CD4-positive, alpha-beta T cell (primary cell): ENCODE results near the gene TBCD. TPM values are rescaled to one million over a fixed set of nuclear protein-coding genes. Genes with fewer than 3 reads are reported as not detected.

ENCODE experiments used
- ATAC-seq: fragments of 200-7000 bp; cut with Tn5 transposase; one replicate; pipeline ENCODE4 v1.10.0; 2022; ENCODE audit warnings: mild to moderate bottlenecking; ENCODE audit not compliant: poor library complexity
- CTCF ChIA-PET: fragments of 350-600 bp; sonication (Branson Sonifier 250); formaldehyde crosslinking; loops from one replicate; lab custom pipeline; 2021; ENCODE audit warnings: antibody characterized with exemption, inconsistent platforms; lab: Charles Lee
- POLR2A ChIA-PET: fragments of 350-600 bp; sonication (Branson Sonifier 250); formaldehyde crosslinking; loops from one replicate; lab custom pipeline; 2021; ENCODE audit warnings: antibody characterized with exemption, inconsistent platforms; lab: Charles Lee
- DNase-seq, 14 experiments: peaks; one replicate each; pipeline ENCODE4 v3.0.0-alpha.2; 2013 to 2020; ENCODE audit warnings: mixed read lengths in 2 of 14
- H3K27ac ChIP-seq, 2 donors: one replicate each; pipeline versions ENCODE4 v1.5.1 to v1.7.0; 2013; ENCODE audit warnings: low read length in 2 of 2, low read depth in 1 of 2, mild to moderate bottlenecking in 1 of 2
- H3K27me3 ChIP-seq, 2 experiments: 1 replicate in 1 of 2; 2 replicates in 1 of 2; pipeline versions ENCODE4 v1.6.1 to v1.7.0; 2013; ENCODE audit warnings: low read length in 2 of 2, control low read depth in 1 of 2, mild to moderate bottlenecking in 1 of 2, moderate library complexity in 1 of 2; ENCODE audit not compliant: insufficient read depth in 2 of 2, control insufficient read depth in 1 of 2
- H3K36me3 ChIP-seq: one replicate; pipeline ENCODE4 v1.6.1; 2013; ENCODE audit warnings: low read length, control low read depth; ENCODE audit not compliant: insufficient read depth
- H3K4me1 ChIP-seq: one replicate; pipeline ENCODE4 v1.6.1; 2013; ENCODE audit warnings: low read length, control low read depth; ENCODE audit not compliant: insufficient read depth
- H3K4me3 ChIP-seq: one replicate; pipeline ENCODE4 v1.5.1; 2013; ENCODE audit warnings: mild to moderate bottlenecking, low read length, moderate library complexity
- H3K9me3 ChIP-seq, 2 experiments: 1 replicate in 1 of 2; 2 replicates in 1 of 2; pipeline versions ENCODE4 v1.6.1 to v1.7.0; 2013; ENCODE audit warnings: low read length in 2 of 2, mild to moderate bottlenecking in 2 of 2, control low read depth in 1 of 2, moderate library complexity in 1 of 2; ENCODE audit not compliant: control insufficient read depth in 1 of 2, insufficient read depth in 1 of 2
- H3K27ac Mint-ChIP-seq: one replicate; pipeline ENCODE4 v1.8.0; 2020; ENCODE audit warnings: mixed read lengths
- H3K27me3 Mint-ChIP-seq: one replicate; pipeline ENCODE4 v1.8.0; 2021; ENCODE audit warnings: mixed read lengths
- H3K36me3 Mint-ChIP-seq: one replicate; pipeline ENCODE4 v1.8.0; 2021; ENCODE audit warnings: low read depth, mixed read lengths
- H3K4me1 Mint-ChIP-seq: one replicate; pipeline ENCODE4 v1.8.0; 2021; ENCODE audit warnings: low read depth, mixed read lengths
- H3K4me3 Mint-ChIP-seq: one replicate; pipeline ENCODE4 v1.8.0; 2020; ENCODE audit warnings: mild to moderate bottlenecking, mixed read lengths
- H3K9me3 Mint-ChIP-seq: one replicate; pipeline ENCODE4 v1.8.0; 2020; ENCODE audit warnings: mixed read lengths
- intact Hi-C, 2 experiments: fragments of 100-400 bp; cut with DNase I in 1 of 2; cut with micrococcal nuclease in 1 of 2; formaldehyde crosslinking; loops; one replicate each; pipeline versions ENCODE4 v1.15.1 to v1.9.0; 2023 to 2025; cut with DNase I, micrococcal nuclease
- total RNA-seq, 174 experiments: library from RNA in 2 of 174; stranded (reverse) in 2 of 174; gene quantifications; one replicate each; pipeline ENCODE4 v1.2.3 and lab custom pipeline; 2021 to 2026
- TF ChIP-seq, protein P1 (sequence below): fragments of 200-600 bp; IDR thresholded peaks from one replicate; pipeline ENCODE4 v1.8.0; 2022; ENCODE audit warnings: antibody characterized with exemption, mild to moderate bottlenecking

TBCD gene
- total RNA-seq, 2 experiments from 2014 or later: 74.6 to 80.3 TPM

- no peak overlapping the region for H3K4me3 ChIP-seq
- ChIA-PET CTCF (no interaction called here), POLR2A (no interaction called here)
- peaks cover 13% of the 10 kb centered on the region for H3K36me3 Mint-ChIP-seq
- peaks cover 18% of the 10 kb centered on the region for H3K4me1 Mint-ChIP-seq
- intact Hi-C loops: no loop called here
- no peaks in the 10 kb centered on the region for H3K27me3 ChIP-seq
- TF ChIP-seq, protein P1, sequence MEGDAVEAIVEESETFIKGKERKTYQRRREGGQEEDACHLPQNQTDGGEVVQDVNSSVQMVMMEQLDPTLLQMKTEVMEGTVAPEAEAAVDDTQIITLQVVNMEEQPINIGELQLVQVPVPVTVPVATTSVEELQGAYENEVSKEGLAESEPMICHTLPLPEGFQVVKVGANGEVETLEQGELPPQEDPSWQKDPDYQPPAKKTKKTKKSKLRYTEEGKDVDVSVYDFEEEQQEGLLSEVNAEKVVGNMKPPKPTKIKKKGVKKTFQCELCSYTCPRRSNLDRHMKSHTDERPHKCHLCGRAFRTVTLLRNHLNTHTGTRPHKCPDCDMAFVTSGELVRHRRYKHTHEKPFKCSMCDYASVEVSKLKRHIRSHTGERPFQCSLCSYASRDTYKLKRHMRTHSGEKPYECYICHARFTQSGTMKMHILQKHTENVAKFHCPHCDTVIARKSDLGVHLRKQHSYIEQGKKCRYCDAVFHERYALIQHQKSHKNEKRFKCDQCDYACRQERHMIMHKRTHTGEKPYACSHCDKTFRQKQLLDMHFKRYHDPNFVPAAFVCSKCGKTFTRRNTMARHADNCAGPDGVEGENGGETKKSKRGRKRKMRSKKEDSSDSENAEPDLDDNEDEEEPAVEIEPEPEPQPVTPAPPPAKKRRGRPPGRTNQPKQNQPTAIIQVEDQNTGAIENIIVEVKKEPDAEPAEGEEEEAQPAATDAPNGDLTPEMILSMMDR: no peak
- H3K9me3 ChIP-seq: no peaks in the 10 kb centered on the region
- H3K9me3 Mint-ChIP-seq: no peaks in the 10 kb centered on the region
- H3K4me1 ChIP-seq: peaks cover 29% of the 10 kb centered on the region
- no peak overlapping the region for H3K4me3 Mint-ChIP-seq
- no peak overlapping the region for H3K27ac ChIP-seq
- H3K36me3 ChIP-seq: peaks cover 16% of the 10 kb centered on the region
- ATAC-seq: no peak
- no peak for DNase-seq
- H3K27me3 Mint-ChIP-seq: no peaks in the 10 kb centered on the region
- no peak overlapping the region for H3K27ac Mint-ChIP-seq
Observed at GRCh38 chr17:82779541-82779940, 27.7 kb downstream of the TBCD start.

GRCh38 chr17:82780195-82780594 lies 28.3 kb downstream of the TBCD start:
- peaks cover 15% of the 10 kb centered on the region for H3K4me1 Mint-ChIP-seq
- H3K36me3 Mint-ChIP-seq: peaks cover 13% of the 10 kb centered on the region
- peaks cover 23% of the 10 kb centered on the region for H3K4me1 ChIP-seq
- no peaks in the 10 kb centered on the region for H3K9me3 Mint-ChIP-seq
- no peaks in the 10 kb centered on the region for H3K27me3 Mint-ChIP-seq
- no peak overlapping the region for H3K4me3 Mint-ChIP-seq
- intact Hi-C loops: loop anchor here in 1 of 2 experiments (5.0 to 10.0 kb wide), 4 partner anchors 77 to 352 kb away; no protein-coding TSS in a partner anchor
- ATAC-seq (no peak), DNase-seq (no peak)
- H3K36me3 ChIP-seq: peaks cover 16% of the 10 kb centered on the region
- TF ChIP-seq, protein P1: no peak
- no peaks in the 10 kb centered on the region for H3K9me3 ChIP-seq
- POLR2A ChIA-PET: no interaction called here
- CTCF ChIA-PET: no interaction called here
- no peaks in the 10 kb centered on the region for H3K27me3 ChIP-seq
- H3K27ac Mint-ChIP-seq: no peak overlapping the region
- no peak overlapping the region for H3K27ac ChIP-seq
- H3K4me3 ChIP-seq: no peak overlapping the region

GRCh38 chr17:82780971-82781893 lies 29.4 kb downstream of the TBCD start:
- Mint-ChIP-seq H3K36me3 (peaks cover 13% of the 10 kb centered on the region), H3K4me1 (peaks cover 12% of the 10 kb centered on the region), H3K27me3 (no peaks in the 10 kb centered on the region), H3K27ac (peak overlapping the region; percentile 69), H3K9me3 (no peaks in the 10 kb centered on the region), H3K4me3 (no peak overlapping the region)
- ChIA-PET CTCF (interaction anchor here (0.7 to 1.7 kb wide), 9 partner anchors 76 to 419 kb away, joined by 3 to 8 read pairs (median 4); no protein-coding TSS in a partner anchor), POLR2A (interaction anchor here (1.0 kb wide), 1 partner anchor 84 kb away, joined by 3 read pairs; no protein-coding TSS in a partner anchor)
- ATAC-seq (no peak), DNase-seq (peak in 1 of 14 experiments; percentile 35)
- Histone ChIP-seq H3K4me1 (peaks cover 18% of the 10 kb centered on the region), H3K27ac (no peak overlapping the region), H3K27me3 (no peaks in the 10 kb centered on the region), H3K4me3 (no peak overlapping the region), H3K36me3 (peaks cover 16% of the 10 kb centered on the region), H3K9me3 (no peaks in the 10 kb centered on the region)
- intact Hi-C loops: loop anchor here in 1 of 2 experiments (1.0 to 10.0 kb wide), 5 partner anchors 76 to 351 kb away; no protein-coding TSS in a partner anchor
- TF ChIP-seq, protein P1: no peak
